Parathyroid adenoma (tissue), 2 donors: ENCODE results near the gene CMTM3.

Experiments
- H2AFZ ChIP-seq: fragments of 300-600 bp; sonication (generic); one replicate; pipeline ENCODE4 v1.7.0; 2017; ENCODE audit warnings: antibody characterized with exemption, mild to moderate bottlenecking
- H3K27ac ChIP-seq: fragments of 300-600 bp; sonication (generic); one replicate; pipeline ENCODE4 v1.7.0; 2017
- H3K27me3 ChIP-seq: fragments of 300-600 bp; sonication (generic); one replicate; pipeline ENCODE4 v1.7.0; 2017; ENCODE audit warnings: low read length; ENCODE audit not compliant: control insufficient read depth, insufficient read depth
- H3K36me3 ChIP-seq: fragments of 300-600 bp; sonication (generic); one replicate; pipeline ENCODE4 v1.7.0; 2017; ENCODE audit warnings: low read length; ENCODE audit not compliant: control insufficient read depth, insufficient read depth
- H3K4me1 ChIP-seq: fragments of 300-600 bp; sonication (generic); one replicate; pipeline ENCODE4 v1.7.0; 2017; ENCODE audit warnings: control low read depth
- H3K4me2 ChIP-seq: fragments of 300-600 bp; sonication (generic); one replicate; pipeline ENCODE4 v1.7.0; 2017; ENCODE audit warnings: low read length
- H3K4me3 ChIP-seq: fragments of 300-600 bp; sonication (generic); one replicate; pipeline ENCODE4 v1.7.0; 2017; ENCODE audit warnings: low read depth, low read length
- H3K79me2 ChIP-seq: fragments of 300-600 bp; sonication (generic); one replicate; pipeline ENCODE4 v1.7.0; 2017; ENCODE audit warnings: control low read depth
- H3K9ac ChIP-seq: fragments of 300-600 bp; sonication (generic); one replicate; pipeline ENCODE4 v1.7.0; 2017; ENCODE audit warnings: mild to moderate bottlenecking
- H3K9me3 ChIP-seq: fragments of 300-600 bp; sonication (generic); one replicate; pipeline ENCODE4 v1.7.0; 2017; ENCODE audit warnings: low read length; ENCODE audit not compliant: control insufficient read depth
- TF ChIP-seq, protein P1 (sequence below): fragments of 300-600 bp; sonication (generic); IDR thresholded peaks from one replicate; pipeline ENCODE4 v1.7.0; 2017; ENCODE audit warnings: antibody characterized with exemption, mild to moderate bottlenecking
- donor health status: primary hyperparathyroidism.

The CMTM3 gene

DNA sequence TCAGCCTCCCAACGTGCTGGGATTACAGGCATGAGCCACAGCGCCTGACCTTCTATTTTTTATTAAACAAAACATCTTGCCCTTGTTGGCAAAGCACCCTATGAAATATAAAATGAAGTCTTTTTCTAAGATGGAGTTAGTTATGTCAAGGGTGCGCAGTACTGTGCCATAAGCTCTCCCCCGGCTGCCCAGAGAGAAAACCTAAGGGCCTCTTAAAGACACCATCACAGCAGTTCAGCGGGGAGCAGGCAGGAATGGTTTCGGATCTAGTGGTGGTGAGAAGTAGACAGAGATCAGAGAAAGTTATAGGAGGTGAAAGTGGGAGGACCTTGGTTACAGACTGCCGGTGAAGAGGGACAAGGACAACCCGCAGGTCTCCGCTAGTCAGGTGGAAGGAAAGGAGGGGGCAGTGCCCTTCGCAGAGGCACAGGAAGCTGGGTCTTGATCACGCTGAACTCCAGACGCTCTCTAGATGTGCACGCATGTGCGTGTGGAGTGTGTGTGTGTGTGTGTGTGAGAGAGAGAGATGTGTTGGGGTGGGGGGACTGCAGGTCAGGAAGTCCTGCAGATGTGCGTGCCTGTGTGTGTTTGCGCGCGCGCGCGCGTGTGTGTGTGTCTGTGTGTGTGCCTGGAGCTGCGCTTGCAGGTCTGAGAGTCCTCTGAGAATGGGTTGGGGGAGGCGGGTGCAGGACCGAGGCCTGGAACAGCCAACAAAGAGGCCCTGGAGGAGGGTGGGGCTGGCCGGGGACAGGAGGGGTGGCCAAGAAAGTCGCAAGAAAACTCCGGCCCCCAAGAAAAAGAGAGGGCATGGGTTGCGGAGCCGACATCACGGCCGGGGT lies 748 bp upstream of the CMTM3 start:
- H3K27ac ChIP-seq, result no peak overlapping the region

GRCh38 chr16:66605177-66605978 lies 874 bp downstream of the CMTM3 start:
- no peaks in the 10 kb centered on the region for H3K79me2 ChIP-seq
- peak overlapping the region; percentile 68 for H3K4me2 ChIP-seq
- H3K4me1 ChIP-seq, result peaks cover 15% of the 10 kb centered on the region
- H3K4me3 ChIP-seq, result peak overlapping the region; percentile 52
- no peak overlapping the region for H3K9ac ChIP-seq
- H3K27ac ChIP-seq, result peak overlapping the region; percentile 36
- TF ChIP-seq, protein P1, sequence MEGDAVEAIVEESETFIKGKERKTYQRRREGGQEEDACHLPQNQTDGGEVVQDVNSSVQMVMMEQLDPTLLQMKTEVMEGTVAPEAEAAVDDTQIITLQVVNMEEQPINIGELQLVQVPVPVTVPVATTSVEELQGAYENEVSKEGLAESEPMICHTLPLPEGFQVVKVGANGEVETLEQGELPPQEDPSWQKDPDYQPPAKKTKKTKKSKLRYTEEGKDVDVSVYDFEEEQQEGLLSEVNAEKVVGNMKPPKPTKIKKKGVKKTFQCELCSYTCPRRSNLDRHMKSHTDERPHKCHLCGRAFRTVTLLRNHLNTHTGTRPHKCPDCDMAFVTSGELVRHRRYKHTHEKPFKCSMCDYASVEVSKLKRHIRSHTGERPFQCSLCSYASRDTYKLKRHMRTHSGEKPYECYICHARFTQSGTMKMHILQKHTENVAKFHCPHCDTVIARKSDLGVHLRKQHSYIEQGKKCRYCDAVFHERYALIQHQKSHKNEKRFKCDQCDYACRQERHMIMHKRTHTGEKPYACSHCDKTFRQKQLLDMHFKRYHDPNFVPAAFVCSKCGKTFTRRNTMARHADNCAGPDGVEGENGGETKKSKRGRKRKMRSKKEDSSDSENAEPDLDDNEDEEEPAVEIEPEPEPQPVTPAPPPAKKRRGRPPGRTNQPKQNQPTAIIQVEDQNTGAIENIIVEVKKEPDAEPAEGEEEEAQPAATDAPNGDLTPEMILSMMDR, result peak; percentile 5
- H3K9me3 ChIP-seq, result no peaks in the 10 kb centered on the region
- H3K27me3 ChIP-seq, result no peaks in the 10 kb centered on the region
- H2AFZ ChIP-seq, result peak overlapping the region; percentile 84
- H3K36me3 ChIP-seq, result no peaks in the 10 kb centered on the region

More for the DNA sequence above, 748 bp upstream of the CMTM3 start:
- Histone ChIP-seq H3K27me3 (no peaks in the 10 kb centered on the region), H3K9me3 (no peaks in the 10 kb centered on the region), H3K79me2 (no peaks in the 10 kb centered on the region), H3K4me1 (peaks cover 12% of the 10 kb centered on the region), H3K4me3 (no peak overlapping the region), H3K9ac (no peak overlapping the region), H3K36me3 (no peaks in the 10 kb centered on the region), H2AFZ (peak overlapping the region; percentile 75), H3K4me2 (peak overlapping the region; percentile 32)
- TF ChIP-seq, protein P1, result no peak

DNA sequence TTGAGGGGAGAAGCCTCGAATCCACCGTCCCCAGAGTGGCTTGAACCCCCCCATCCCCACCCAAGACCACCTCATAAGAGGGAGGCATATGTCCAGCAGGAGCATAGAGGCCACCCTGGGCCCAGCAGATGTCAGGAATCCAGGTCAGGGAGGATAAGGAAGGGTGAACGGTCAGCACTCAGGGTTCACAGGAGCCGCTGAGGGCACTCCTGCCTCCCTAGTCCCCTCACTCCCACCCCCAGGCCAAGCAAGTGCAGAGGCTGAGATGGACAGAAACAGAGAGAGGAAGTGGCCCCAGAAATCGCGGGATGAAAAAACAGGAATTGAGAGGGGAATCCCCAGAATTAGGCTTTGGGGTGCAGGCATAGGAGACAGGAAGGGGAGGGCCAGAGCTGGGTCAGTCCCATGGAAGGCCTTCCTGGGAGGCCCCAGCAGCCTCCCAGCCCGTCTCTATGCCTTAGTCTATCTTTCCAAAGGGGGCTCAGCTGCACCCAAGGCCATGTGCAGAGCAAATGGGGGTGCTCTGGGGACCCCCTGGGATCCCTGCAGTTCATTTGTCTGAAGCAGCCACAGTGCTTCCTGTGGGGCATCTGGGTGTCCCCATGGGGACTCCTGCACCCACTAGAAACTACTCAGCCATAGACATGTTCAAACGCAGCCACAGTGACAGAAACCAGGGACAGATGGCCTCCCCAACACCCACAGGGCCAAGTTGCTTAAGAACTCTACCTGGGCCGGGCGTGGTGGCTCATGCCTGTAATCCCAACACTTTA lies 1.7 kb downstream of the CMTM3 start:
- Histone ChIP-seq H3K4me2 (no peak overlapping the region), H3K9ac (no peak overlapping the region), H3K27ac (no peak overlapping the region), H3K36me3 (no peaks in the 10 kb centered on the region), H3K4me3 (no peak overlapping the region), H3K9me3 (no peaks in the 10 kb centered on the region), H3K4me1 (peaks cover 15% of the 10 kb centered on the region), H3K27me3 (no peaks in the 10 kb centered on the region), H2AFZ (no peak overlapping the region), H3K79me2 (no peaks in the 10 kb centered on the region)
- TF ChIP-seq, protein P1, result no peak

GRCh38 chr16:66608241-66609138 lies 4.0 kb downstream of the CMTM3 start:
- H3K9ac ChIP-seq, result no peak overlapping the region
- no peak overlapping the region for H2AFZ ChIP-seq
- TF ChIP-seq, protein P1, result peak; percentile 94
- peaks cover 6% of the 10 kb centered on the region for H3K79me2 ChIP-seq
- H3K36me3 ChIP-seq, result no peaks in the 10 kb centered on the region
- peak overlapping the region; percentile 32 for H3K27ac ChIP-seq
- no peak overlapping the region for H3K4me3 ChIP-seq
- H3K4me1 ChIP-seq, result peaks cover 15% of the 10 kb centered on the region
- no peak overlapping the region for H3K4me2 ChIP-seq
- H3K9me3 ChIP-seq, result no peaks in the 10 kb centered on the region
- H3K27me3 ChIP-seq, result no peaks in the 10 kb centered on the region
